Type B pancreatic cell (in vitro differentiated cells): ENCODE results near the gene RAB21. TPM values are rescaled to one million over a fixed set of nuclear protein-coding genes. Genes with fewer than 3 reads are reported as not detected.
"Not testable (repeated sequence)": the region's sequence is repeated elsewhere in the genome, so short reads cannot be mapped to it uniquely, and the experiment has no call there.

Experiments
- DNase-seq: peaks from one replicate; pipeline ENCODE4 v3.0.0; 2021; ENCODE audit warnings: mixed read lengths; ENCODE audit not compliant: unreplicated experiment; ENCODE audit errors: extremely low spot score
- H3K27ac Mint-ChIP-seq: 2 replicates; pipeline ENCODE4 v1.8.0; 2021; ENCODE audit warnings: mild to moderate bottlenecking, mixed read lengths
- H3K27me3 Mint-ChIP-seq: 2 replicates; pipeline ENCODE4 v1.8.0; 2021; ENCODE audit warnings: mixed read lengths
- H3K36me3 Mint-ChIP-seq: 2 replicates; pipeline ENCODE4 v1.8.0; 2021; ENCODE audit warnings: mixed read lengths
- H3K4me1 Mint-ChIP-seq: one replicate; pipeline ENCODE4 v1.8.0; 2021; ENCODE audit warnings: mixed read lengths; ENCODE audit not compliant: unreplicated experiment
- H3K4me3 Mint-ChIP-seq: 2 replicates; pipeline ENCODE4 v1.8.0; 2021; ENCODE audit warnings: mild to moderate bottlenecking, mixed read lengths
- H3K9me3 Mint-ChIP-seq: 2 replicates; pipeline ENCODE4 v1.8.0; 2021; ENCODE audit warnings: mixed read lengths
- total RNA-seq: library from RNA; stranded (reverse); gene quantifications from 2 replicates; pipeline ENCODE4 v1.2.1, GENCODE V29; 2021; ENCODE audit warnings: low replicate concordance
- TF ChIP-seq, protein P1 (sequence below): fragments of 200-600 bp; sonication (generic); conservative IDR thresholded peaks from 2 replicates; pipeline ENCODE4 v1.5.0; 2021; ENCODE audit warnings: antibody characterized with exemption, mild to moderate bottlenecking

The RAB21 gene
- total RNA-seq, 1 donor from 2014 or later, result 53.8 TPM

DNA sequence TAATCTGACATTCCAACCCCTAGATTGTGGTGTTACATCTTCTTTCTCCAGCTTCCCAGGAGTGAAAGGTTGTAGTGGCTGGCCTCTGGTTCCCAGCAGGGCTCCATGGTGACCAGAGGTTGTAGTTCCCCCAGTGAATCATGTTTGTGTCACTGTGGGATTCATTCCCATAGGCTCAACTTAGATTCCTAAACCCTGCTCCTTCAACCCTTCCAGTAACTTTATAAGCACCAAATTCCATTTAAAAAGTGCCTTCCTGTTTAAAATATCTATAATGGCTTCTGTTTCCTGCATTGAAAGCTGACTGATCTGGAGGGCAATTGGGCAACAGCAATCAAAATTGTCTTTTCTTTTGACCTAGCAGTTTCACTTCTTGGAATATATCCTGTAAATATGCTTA, 44.4 kb downstream of the RAB21 start:
- DNase-seq, result no peak
- H3K27ac Mint-ChIP-seq, result no peak overlapping the region
- no peaks in the 10 kb centered on the region for H3K9me3 Mint-ChIP-seq
- no peaks in the 10 kb centered on the region for H3K36me3 Mint-ChIP-seq
- H3K4me1 Mint-ChIP-seq, result no peaks in the 10 kb centered on the region
- H3K4me3 Mint-ChIP-seq, result no peak overlapping the region
- TF ChIP-seq, protein P1, sequence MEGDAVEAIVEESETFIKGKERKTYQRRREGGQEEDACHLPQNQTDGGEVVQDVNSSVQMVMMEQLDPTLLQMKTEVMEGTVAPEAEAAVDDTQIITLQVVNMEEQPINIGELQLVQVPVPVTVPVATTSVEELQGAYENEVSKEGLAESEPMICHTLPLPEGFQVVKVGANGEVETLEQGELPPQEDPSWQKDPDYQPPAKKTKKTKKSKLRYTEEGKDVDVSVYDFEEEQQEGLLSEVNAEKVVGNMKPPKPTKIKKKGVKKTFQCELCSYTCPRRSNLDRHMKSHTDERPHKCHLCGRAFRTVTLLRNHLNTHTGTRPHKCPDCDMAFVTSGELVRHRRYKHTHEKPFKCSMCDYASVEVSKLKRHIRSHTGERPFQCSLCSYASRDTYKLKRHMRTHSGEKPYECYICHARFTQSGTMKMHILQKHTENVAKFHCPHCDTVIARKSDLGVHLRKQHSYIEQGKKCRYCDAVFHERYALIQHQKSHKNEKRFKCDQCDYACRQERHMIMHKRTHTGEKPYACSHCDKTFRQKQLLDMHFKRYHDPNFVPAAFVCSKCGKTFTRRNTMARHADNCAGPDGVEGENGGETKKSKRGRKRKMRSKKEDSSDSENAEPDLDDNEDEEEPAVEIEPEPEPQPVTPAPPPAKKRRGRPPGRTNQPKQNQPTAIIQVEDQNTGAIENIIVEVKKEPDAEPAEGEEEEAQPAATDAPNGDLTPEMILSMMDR, result no peak
- H3K27me3 Mint-ChIP-seq, result no peaks in the 10 kb centered on the region

DNA sequence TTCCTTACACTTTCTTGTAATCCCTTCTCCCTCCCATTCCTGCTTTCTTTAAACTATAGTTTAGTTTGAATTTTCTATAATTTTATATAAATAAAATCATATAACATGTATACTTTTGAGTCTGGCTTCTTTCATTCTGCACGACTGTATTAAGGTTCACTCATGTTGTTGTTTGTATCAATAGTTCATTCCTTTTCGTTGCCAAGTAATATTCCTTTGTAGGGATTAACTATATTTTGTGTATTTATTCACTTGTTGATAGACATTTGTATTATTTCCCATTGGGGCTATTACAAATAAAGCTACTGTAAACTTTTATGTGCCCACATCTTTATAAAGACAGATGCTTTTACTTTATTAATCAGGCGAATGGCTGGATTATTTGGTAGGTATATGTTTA, 45.5 kb downstream of the RAB21 start:
- H3K4me3 Mint-ChIP-seq, result no peak overlapping the region
- no peaks in the 10 kb centered on the region for H3K4me1 Mint-ChIP-seq
- peaks cover 3% of the 10 kb centered on the region for H3K27me3 Mint-ChIP-seq
- TF ChIP-seq, protein P1, result no peak
- no peak overlapping the region for H3K27ac Mint-ChIP-seq
- no peaks in the 10 kb centered on the region for H3K9me3 Mint-ChIP-seq
- DNase-seq, result no peak
- no peaks in the 10 kb centered on the region for H3K36me3 Mint-ChIP-seq

DNA sequence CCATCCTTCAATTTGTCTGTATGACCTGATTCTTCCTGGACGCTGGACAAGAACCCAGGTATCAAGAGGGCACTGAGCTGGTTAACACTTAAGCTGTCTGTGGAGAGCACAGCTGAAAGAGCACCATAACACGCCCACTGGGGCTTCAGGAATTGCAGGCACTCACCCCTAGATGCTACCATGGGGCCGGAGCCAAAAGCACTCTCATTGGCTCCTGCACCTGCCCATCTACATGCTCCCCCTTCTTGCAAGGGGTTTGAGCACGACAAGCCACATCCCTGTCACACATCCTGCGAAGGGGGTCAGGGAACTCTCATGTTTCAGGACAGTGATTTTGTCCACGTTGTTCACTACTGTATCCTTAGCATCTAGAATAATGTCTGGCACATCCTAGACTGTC, 49.8 kb downstream of the RAB21 start:
- no peaks in the 10 kb centered on the region for H3K36me3 Mint-ChIP-seq
- DNase-seq, result no peak
- H3K4me3 Mint-ChIP-seq, result no peak overlapping the region
- no peak overlapping the region for H3K27ac Mint-ChIP-seq
- no peaks in the 10 kb centered on the region for H3K9me3 Mint-ChIP-seq
- H3K27me3 Mint-ChIP-seq, result peaks cover 15% of the 10 kb centered on the region
- H3K4me1 Mint-ChIP-seq, result no peaks in the 10 kb centered on the region
- TF ChIP-seq, protein P1, result no peak

DNA sequence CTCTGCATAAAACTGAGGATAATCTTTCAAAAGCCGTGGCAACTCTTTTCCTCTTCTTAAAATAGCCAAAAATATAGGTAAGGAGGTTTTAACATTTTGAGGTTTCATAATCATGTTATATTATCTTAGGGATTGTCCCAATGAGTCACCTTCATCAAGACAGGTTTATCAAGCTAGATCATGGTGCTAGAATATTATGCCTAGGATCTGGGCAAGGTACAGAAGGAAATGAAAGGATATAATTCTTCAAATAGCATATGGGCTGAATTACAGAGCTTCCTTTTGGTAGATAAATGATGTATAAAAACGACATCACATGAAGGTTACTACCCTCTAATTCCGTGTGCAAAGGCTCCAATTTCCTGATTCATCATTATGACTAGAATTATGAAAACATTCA, 56.3 kb downstream of the RAB21 start:
- no peak for DNase-seq
- H3K27me3 Mint-ChIP-seq, result peaks cover 25% of the 10 kb centered on the region
- no peaks in the 10 kb centered on the region for H3K9me3 Mint-ChIP-seq
- no peak overlapping the region for H3K27ac Mint-ChIP-seq
- no peaks in the 10 kb centered on the region for H3K36me3 Mint-ChIP-seq
- TF ChIP-seq, protein P1, result no peak
- H3K4me3 Mint-ChIP-seq, result no peak overlapping the region
- no peaks in the 10 kb centered on the region for H3K4me1 Mint-ChIP-seq

DNA sequence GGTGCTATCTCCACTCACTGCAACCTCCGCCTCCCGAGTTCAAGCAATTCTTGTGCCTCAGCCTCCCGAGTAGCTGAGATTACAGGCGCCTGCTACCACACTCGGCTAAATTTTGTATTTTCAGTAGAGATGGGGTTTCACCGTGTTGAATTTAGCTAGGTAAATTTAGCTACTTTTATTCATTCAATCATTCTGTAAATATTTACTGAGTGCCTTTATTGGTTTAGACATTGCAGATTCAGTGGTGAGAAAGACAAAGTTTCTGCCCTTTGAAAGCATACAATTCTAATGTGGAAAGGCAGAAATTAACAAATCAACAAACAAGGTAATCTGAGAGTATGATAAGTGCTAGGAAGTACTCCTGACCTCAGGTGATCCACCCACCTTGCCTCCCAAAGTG, 60.6 kb downstream of the RAB21 start:
- H3K27ac Mint-ChIP-seq, H3K36me3 Mint-ChIP-seq, H3K9me3 Mint-ChIP-seq: not testable (repeated sequence)

DNA sequence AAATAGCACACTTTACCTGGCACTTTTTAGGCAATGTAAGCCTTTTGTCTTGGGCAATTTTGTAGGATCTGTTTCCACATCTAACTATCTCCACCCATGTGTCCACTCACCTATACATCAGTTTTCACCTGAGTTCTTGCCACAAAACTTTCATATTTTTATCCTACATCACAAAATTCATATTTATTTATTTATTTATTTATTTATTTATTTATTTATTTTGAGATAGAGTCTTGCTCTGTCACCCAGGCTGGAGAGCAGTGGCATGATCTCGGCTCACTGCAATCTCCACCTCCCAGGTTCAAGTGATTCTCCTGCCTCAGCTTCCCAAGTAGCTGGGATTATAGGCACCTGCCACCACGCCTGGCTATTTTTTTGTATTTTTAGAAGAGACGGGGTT, 67.4 kb downstream of the RAB21 start:
- not testable (repeated sequence) for H3K27ac Mint-ChIP-seq, H3K4me1 Mint-ChIP-seq, H3K27me3 Mint-ChIP-seq, H3K36me3 Mint-ChIP-seq, H3K9me3 Mint-ChIP-seq, H3K4me3 Mint-ChIP-seq, DNase-seq

More for the DNA sequence above, 60.6 kb downstream of the RAB21 start:
- not testable (repeated sequence) for H3K4me1 Mint-ChIP-seq, H3K4me3 Mint-ChIP-seq, DNase-seq
- peaks cover 13% of the 10 kb centered on the region for H3K27me3 Mint-ChIP-seq

DNA sequence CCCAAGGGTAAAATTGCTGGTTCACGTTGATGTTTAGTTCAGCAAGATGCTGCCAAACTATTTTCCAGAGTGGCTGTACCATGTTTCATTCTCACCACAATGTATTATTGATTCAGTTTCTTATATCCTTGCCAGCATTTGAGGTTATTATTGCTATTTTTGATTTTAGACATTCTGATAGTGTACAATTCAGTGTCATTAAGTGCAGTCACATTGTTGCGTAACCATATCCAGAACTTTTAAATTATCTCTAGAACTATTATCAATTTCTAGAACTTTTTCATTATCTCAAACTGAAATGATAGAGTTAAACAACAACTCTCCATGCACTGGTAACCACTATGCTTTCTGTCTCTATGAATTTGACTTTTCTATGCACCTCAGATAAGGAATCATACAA, 74.2 kb downstream of the RAB21 start:
- Mint-ChIP-seq H3K9me3 (no peaks in the 10 kb centered on the region), H3K36me3 (no peaks in the 10 kb centered on the region), H3K4me3 (no peak overlapping the region), H3K4me1 (no peaks in the 10 kb centered on the region), H3K27ac (no peak overlapping the region), H3K27me3 (peaks cover 13% of the 10 kb centered on the region)
- DNase-seq, result no peak
- TF ChIP-seq, protein P1, result no peak
